ENCODE results near the gene IMPG2. TPM values are rescaled to one million over a fixed set of nuclear protein-coding genes. Genes with fewer than 3 reads are reported as not detected.

Gene IMPG2
- total RNA-seq, 1 donor from 2014 or later, result 0.50 TPM

- H3K4me3 Mint-ChIP-seq (ENCODE audit: unreplicated experiment), result no peak overlapping the region
- H3K36me3 Mint-ChIP-seq (ENCODE audit: low read depth), result no peaks in the 10 kb centered on the region
- no peak overlapping the region for H3K27ac Mint-ChIP-seq (ENCODE audit: unreplicated experiment)
- H3K9me3 Mint-ChIP-seq (ENCODE audit: low read depth), result peaks cover 9% of the 10 kb centered on the region
- no peak for DNase-seq (ENCODE audit: low spot score)
- peaks cover 24% of the 10 kb centered on the region for H3K4me1 Mint-ChIP-seq (ENCODE audit: low read depth)
- no peak for TF ChIP-seq CTCF (IDR thresholded peaks at IDR 0.05)
- H3K27me3 Mint-ChIP-seq (ENCODE audit: low read depth), result no peaks in the 10 kb centered on the region
These were observed 130.6 kb downstream of the IMPG2 start for GRCh38 chr3:101189796-101190195.

GRCh38 chr3:101189176-101189575 lies 131.2 kb downstream of the IMPG2 start:
- H3K36me3 Mint-ChIP-seq (ENCODE audit: low read depth), result peaks cover 1% of the 10 kb centered on the region
- H3K9me3 Mint-ChIP-seq (ENCODE audit: low read depth), result peaks cover 10% of the 10 kb centered on the region
- no peaks in the 10 kb centered on the region for H3K27me3 Mint-ChIP-seq (ENCODE audit: low read depth)
- H3K4me3 Mint-ChIP-seq (ENCODE audit: unreplicated experiment), result no peak overlapping the region
- H3K27ac Mint-ChIP-seq (ENCODE audit: unreplicated experiment), result no peak overlapping the region
- no peak for TF ChIP-seq CTCF (IDR thresholded peaks at IDR 0.05)
- H3K4me1 Mint-ChIP-seq (ENCODE audit: low read depth), result peaks cover 22% of the 10 kb centered on the region
- DNase-seq (ENCODE audit: low spot score), result no peak

GRCh38 chr3:101185341-101185740 lies 135.0 kb downstream of the IMPG2 start:
- Mint-ChIP-seq H3K36me3 (ENCODE audit: low read depth) (peaks cover 1% of the 10 kb centered on the region), H3K4me1 (ENCODE audit: low read depth) (peaks cover 11% of the 10 kb centered on the region), H3K27ac (ENCODE audit: unreplicated experiment) (no peak overlapping the region), H3K9me3 (ENCODE audit: low read depth) (peaks cover 12% of the 10 kb centered on the region), H3K27me3 (ENCODE audit: low read depth) (no peaks in the 10 kb centered on the region), H3K4me3 (ENCODE audit: unreplicated experiment) (no peak overlapping the region)
- no peak for TF ChIP-seq CTCF (IDR thresholded peaks at IDR 0.05)
- no peak for DNase-seq (ENCODE audit: low spot score)

- no peak overlapping the region for H3K4me3 Mint-ChIP-seq (ENCODE audit: unreplicated experiment)
- no peak overlapping the region for H3K27ac Mint-ChIP-seq (ENCODE audit: unreplicated experiment)
- peaks cover 21% of the 10 kb centered on the region for H3K4me1 Mint-ChIP-seq (ENCODE audit: low read depth)
- peaks cover 1% of the 10 kb centered on the region for H3K36me3 Mint-ChIP-seq (ENCODE audit: low read depth)
- no peak for TF ChIP-seq CTCF (IDR thresholded peaks at IDR 0.05)
- DNase-seq (ENCODE audit: low spot score), result no peak
- H3K9me3 Mint-ChIP-seq (ENCODE audit: low read depth), result peaks cover 12% of the 10 kb centered on the region
- no peaks in the 10 kb centered on the region for H3K27me3 Mint-ChIP-seq (ENCODE audit: low read depth)
These were observed 136.3 kb downstream of the IMPG2 start for GRCh38 chr3:101184111-101184510.

- H3K4me1 Mint-ChIP-seq (ENCODE audit: low read depth), result peaks cover 20% of the 10 kb centered on the region
- DNase-seq (ENCODE audit: low spot score), result no peak
- no peak for TF ChIP-seq CTCF (IDR thresholded peaks at IDR 0.05)
- H3K27ac Mint-ChIP-seq (ENCODE audit: unreplicated experiment), result no peak overlapping the region
- peaks cover 4% of the 10 kb centered on the region for H3K9me3 Mint-ChIP-seq (ENCODE audit: low read depth)
- peaks cover 1% of the 10 kb centered on the region for H3K36me3 Mint-ChIP-seq (ENCODE audit: low read depth)
- no peaks in the 10 kb centered on the region for H3K27me3 Mint-ChIP-seq (ENCODE audit: low read depth)
- H3K4me3 Mint-ChIP-seq (ENCODE audit: unreplicated experiment), result no peak overlapping the region
These were observed 137.2 kb downstream of the IMPG2 start for GRCh38 chr3:101183151-101183550.

Measured in chondrocyte (in vitro differentiated cells).